Activated CD4-positive, alpha-beta memory T cell treated with anti-CD3 and anti-CD28 coated beads, Interleukin-2, amount 10 ng/mL, durations not matched to agents 7 days and 5 days (primary cell): ENCODE data around the gene SLC35B4. TPM values are rescaled to one million over a fixed set of nuclear protein-coding genes. Genes with fewer than 3 reads are reported as not detected.
"Not testable (repeated sequence)": the region's sequence is repeated elsewhere in the genome, so short reads cannot be mapped to it uniquely, and the experiment has no call there.

Experiments used
- CTCF ChIA-PET: fragments of 350-600 bp; sonication (Branson Sonifier 250); formaldehyde crosslinking; loops from one replicate; lab custom pipeline; 2021; ENCODE audit warnings: antibody characterized with exemption, inconsistent platforms; lab: Charles Lee
- POLR2A ChIA-PET: fragments of 350-600 bp; sonication (Branson Sonifier 250); formaldehyde crosslinking; loops from one replicate; lab custom pipeline; 2021; ENCODE audit warnings: antibody characterized with exemption; lab: Charles Lee
- DNase-seq: peaks from one replicate; pipeline ENCODE4 v3.0.0-alpha.2; 2020
- H3K27ac Mint-ChIP-seq: one replicate; pipeline ENCODE4 v1.8.0; 2021; ENCODE audit warnings: mild to moderate bottlenecking, mixed read lengths
- H3K27me3 Mint-ChIP-seq: one replicate; pipeline ENCODE4 v1.8.0; 2021; ENCODE audit warnings: mixed read lengths
- H3K36me3 Mint-ChIP-seq: one replicate; pipeline ENCODE4 v1.8.0; 2021; ENCODE audit warnings: low read depth, mixed read lengths
- H3K4me1 Mint-ChIP-seq: one replicate; pipeline ENCODE4 v1.8.0; 2021; ENCODE audit warnings: mixed read lengths
- H3K4me3 Mint-ChIP-seq: one replicate; pipeline ENCODE4 v1.8.0; 2021; ENCODE audit warnings: mild to moderate bottlenecking, mixed read lengths
- H3K9me3 Mint-ChIP-seq: one replicate; pipeline ENCODE4 v1.8.0; 2021; ENCODE audit warnings: mixed read lengths
- total RNA-seq, 2 experiments: library from RNA; stranded (reverse); gene quantifications; one replicate each; pipeline ENCODE4 v1.2.3, GENCODE V29; 2021

SLC35B4 gene
- total RNA-seq, 2 experiments from 2014 or later: 12.6 to 15.2 TPM

DNA sequence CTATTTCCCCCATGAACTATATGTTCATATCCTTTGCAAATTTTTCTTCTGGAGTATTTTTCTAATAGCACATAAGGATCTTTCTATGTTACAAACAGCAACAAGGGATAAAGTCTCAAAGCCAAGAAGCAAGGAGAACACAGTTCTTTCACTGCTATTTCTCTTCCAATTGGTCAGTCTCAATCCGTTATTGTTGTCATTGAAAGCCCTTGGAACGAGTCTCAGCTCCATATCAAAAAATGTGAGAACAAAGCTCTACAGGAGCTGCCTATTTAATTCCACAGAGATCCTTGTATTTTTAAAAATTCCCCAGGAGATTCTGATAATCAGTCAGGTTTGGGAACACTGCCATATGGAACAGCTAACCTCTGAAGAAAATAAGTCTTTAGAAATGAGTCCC, 15.7 kb downstream of the SLC35B4 start:
- DNase-seq: no peak
- no peak overlapping the region for H3K27ac Mint-ChIP-seq
- no peaks in the 10 kb centered on the region for H3K9me3 Mint-ChIP-seq
- no peaks in the 10 kb centered on the region for H3K4me1 Mint-ChIP-seq
- no peak overlapping the region for H3K4me3 Mint-ChIP-seq
- ChIA-PET POLR2A (no interaction called here), CTCF (no interaction called here)
- H3K36me3 Mint-ChIP-seq: peaks cover 28% of the 10 kb centered on the region
- no peaks in the 10 kb centered on the region for H3K27me3 Mint-ChIP-seq

DNA sequence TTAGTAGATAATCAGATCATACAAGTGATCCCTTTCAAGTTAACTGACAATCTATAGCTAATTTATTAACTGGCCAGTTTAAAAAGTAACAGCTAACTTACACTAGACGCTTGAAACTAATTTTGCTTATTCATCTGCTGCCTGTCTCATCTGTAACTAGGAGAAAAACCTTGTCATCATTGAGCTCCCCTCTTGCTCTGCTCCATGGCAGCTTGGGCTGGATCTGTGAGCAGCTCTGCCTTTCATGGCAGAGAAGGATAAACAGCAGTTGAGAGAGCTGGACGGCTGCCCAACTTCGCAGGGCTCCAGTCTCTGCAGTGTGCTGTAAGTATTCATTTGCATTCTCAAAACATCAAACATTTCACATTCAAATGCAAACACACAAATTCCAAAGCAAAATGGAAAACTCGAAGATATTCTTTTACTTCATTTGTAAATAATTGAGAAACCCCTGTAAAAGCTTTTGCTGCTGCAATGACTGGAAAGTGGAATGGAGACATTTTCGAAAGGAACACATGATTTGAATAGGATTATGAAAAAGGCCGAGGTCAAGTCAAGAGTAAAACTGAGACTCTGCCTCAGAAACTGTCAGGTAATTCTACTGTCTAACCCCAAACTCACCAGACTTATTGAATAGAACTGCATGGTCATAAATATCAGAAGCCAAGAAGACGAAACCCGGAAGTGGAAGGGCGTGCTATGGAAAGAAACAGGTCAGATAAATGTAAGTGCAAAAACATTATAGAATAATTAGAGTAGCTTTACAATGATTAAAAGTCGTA, 17.6 kb downstream of the SLC35B4 start:
- Mint-ChIP-seq H3K36me3 (peaks cover 35% of the 10 kb centered on the region), H3K27ac (no peak overlapping the region), H3K4me3 (no peak overlapping the region), H3K4me1 (no peaks in the 10 kb centered on the region), H3K27me3 (no peaks in the 10 kb centered on the region), H3K9me3 (no peaks in the 10 kb centered on the region)
- DNase-seq: no peak
- CTCF ChIA-PET: no interaction called here
- POLR2A ChIA-PET: no interaction called here

DNA sequence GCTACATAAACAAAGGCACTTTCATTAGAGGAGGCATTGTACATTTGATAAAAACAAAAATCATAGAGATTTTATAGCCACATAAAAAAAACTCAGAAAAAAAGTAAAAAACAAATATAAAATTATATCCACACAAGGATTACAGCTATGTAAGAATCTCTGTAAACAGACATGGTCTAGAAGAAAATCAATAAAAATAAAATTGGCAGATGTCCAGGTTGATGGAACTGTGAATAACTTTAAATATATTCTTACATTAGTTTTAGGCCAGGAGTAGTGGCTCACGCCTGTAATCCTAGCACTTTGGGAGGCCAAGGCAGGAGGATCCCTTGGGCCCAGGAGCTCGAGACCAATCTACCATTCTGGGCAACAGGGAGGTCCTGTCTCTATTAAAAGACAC, 19.2 kb downstream of the SLC35B4 start:
- Mint-ChIP-seq H3K36me3 (peaks cover 36% of the 10 kb centered on the region), H3K4me3 (no peak overlapping the region), H3K27ac (no peak overlapping the region), H3K9me3 (no peaks in the 10 kb centered on the region), H3K4me1 (no peaks in the 10 kb centered on the region), H3K27me3 (no peaks in the 10 kb centered on the region)
- no peak for DNase-seq
- ChIA-PET POLR2A (no interaction called here), CTCF (no interaction called here)

DNA sequence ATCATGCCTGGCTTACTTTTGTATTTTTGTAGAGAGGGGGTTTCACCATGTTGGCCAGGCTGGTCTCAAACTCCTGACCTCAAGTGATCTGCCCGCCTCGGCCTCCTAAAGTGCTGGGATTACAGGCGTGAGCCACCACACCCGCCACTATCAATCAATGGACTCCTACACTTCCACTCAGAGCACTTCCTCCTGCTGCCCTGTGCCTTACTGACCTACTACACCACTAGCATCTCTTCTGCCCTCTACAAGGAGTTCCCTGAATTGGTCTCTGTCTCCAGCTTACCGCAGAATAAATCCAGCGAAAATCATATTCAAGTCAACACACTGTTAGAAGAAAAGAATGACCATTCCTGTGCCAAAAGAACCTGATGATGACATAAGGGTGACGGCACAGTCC, 20.7 kb downstream of the SLC35B4 start:
- peaks cover 32% of the 10 kb centered on the region for H3K36me3 Mint-ChIP-seq
- H3K9me3 Mint-ChIP-seq, H3K4me1 Mint-ChIP-seq: not testable (repeated sequence)

DNA sequence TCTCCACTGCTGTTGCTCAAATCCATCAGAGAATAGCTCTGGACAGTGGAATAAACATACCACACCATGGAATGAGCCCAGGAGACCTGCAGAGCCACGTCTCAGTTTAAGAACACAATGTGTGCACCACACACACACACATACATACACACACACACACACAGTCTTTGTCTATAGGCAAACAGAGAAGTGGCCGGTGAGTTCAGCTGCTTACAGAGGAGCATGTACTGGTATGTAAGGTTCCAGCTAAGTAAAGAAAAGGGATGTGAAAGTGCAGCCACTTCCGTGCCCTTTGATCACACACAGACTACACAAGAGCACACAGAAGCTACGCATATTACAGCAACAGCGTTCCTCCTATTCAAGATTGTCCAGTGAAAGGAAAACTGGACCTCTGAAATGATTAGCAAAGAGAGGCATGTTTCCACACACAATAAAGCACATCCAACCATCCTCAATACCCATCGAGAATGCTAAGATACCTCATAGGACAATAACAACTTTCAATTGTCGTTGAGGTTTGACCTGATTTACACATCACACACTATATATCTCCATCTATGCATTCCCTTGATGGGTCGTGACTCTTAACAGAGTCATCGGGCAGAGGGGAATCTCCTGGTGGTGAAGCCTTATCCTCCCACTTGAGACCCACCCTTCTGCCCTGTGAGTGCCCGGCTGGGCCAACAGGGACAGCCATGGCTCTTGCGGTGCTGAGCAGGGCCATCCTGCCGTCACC, 23.6 kb downstream of the SLC35B4 start:
- H3K4me3 Mint-ChIP-seq: no peak overlapping the region
- DNase-seq: no peak
- ChIA-PET CTCF (interaction anchor here (0.7 to 1.5 kb wide), 3 partner anchors 9 to 337 kb away, joined by 3 to 5 read pairs (median 3); partner anchors contain the start of gene SLC35B4), POLR2A (no interaction called here)
- no peaks in the 10 kb centered on the region for H3K4me1 Mint-ChIP-seq
- no peaks in the 10 kb centered on the region for H3K9me3 Mint-ChIP-seq
- H3K36me3 Mint-ChIP-seq: peaks cover 21% of the 10 kb centered on the region
- H3K27me3 Mint-ChIP-seq: no peaks in the 10 kb centered on the region
- no peak overlapping the region for H3K27ac Mint-ChIP-seq

More for the DNA sequence above, 20.7 kb downstream of the SLC35B4 start:
- POLR2A ChIA-PET, H3K27me3 Mint-ChIP-seq, H3K27ac Mint-ChIP-seq, DNase-seq, CTCF ChIA-PET, H3K4me3 Mint-ChIP-seq: not testable (repeated sequence)

DNA sequence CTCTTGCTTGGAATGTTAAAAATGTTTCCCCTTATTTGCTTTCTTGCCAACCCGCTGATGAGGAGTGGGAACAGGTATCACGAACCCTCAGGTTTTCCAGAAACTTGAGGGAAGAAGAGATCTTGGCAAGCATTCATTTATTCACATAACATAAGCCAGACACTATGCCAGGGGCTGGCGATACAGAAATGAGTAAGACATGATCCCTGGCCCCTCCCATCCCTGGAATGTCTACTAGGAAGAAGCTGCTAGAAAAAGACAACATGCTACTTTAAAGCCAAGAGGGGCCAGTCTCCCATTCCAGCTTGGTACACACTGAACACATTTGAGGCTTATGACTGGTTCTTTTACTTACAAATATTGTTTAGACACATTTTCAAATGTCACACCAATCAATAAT, 26.4 kb downstream of the SLC35B4 start:
- no peaks in the 10 kb centered on the region for H3K4me1 Mint-ChIP-seq
- POLR2A ChIA-PET: no interaction called here
- H3K36me3 Mint-ChIP-seq: peaks cover 13% of the 10 kb centered on the region
- H3K27me3 Mint-ChIP-seq: no peaks in the 10 kb centered on the region
- H3K27ac Mint-ChIP-seq: no peak overlapping the region
- no peak for DNase-seq
- CTCF ChIA-PET: no interaction called here
- H3K9me3 Mint-ChIP-seq: no peaks in the 10 kb centered on the region
- H3K4me3 Mint-ChIP-seq: no peak overlapping the region

DNA sequence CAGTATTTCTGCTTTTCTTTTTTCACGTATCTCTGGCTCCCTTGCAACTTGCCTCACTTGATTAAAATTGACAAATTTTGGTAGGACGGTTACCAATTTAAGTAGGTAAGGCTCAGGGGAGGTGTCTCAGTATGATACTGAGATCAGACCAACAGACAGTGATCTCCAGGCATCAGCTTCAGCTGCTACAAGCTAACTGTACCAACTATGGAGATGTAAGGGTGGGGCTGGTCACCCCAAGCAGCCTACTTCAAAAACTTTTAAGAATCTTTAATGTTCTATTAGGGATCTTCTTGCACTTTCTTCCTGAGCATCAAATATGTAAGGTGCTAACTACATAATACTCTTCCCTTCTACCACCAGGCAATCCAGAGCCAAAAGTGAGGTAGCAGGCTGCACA, 26.9 kb downstream of the SLC35B4 start:
- H3K27me3 Mint-ChIP-seq: no peaks in the 10 kb centered on the region
- peaks cover 11% of the 10 kb centered on the region for H3K36me3 Mint-ChIP-seq
- ChIA-PET CTCF (no interaction called here), POLR2A (no interaction called here)
- no peak overlapping the region for H3K27ac Mint-ChIP-seq
- no peaks in the 10 kb centered on the region for H3K4me1 Mint-ChIP-seq
- no peak overlapping the region for H3K4me3 Mint-ChIP-seq
- no peaks in the 10 kb centered on the region for H3K9me3 Mint-ChIP-seq
- no peak for DNase-seq

DNA sequence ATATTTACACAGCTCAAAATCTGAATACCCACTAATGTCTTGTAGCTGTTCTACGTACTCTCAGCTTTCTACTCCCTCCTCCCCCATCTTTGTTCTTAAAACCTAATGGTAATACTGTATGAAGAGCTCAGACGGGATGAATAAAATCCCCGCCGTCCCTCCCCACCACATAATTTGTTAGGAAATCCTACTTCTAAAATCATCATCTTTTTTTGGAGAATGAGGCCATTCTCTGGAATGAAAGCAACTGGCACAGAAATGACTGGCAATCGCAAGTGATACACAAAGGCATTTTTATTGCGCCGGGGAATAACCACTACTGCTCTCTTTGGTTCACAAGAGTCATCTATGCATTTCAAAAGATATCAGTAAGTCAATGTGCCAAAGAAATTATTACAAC, 27.3 kb downstream of the SLC35B4 start:
- POLR2A ChIA-PET: no interaction called here
- H3K36me3 Mint-ChIP-seq: peaks cover 6% of the 10 kb centered on the region
- no peaks in the 10 kb centered on the region for H3K27me3 Mint-ChIP-seq
- no peak overlapping the region for H3K27ac Mint-ChIP-seq
- no peak overlapping the region for H3K4me3 Mint-ChIP-seq
- no peaks in the 10 kb centered on the region for H3K9me3 Mint-ChIP-seq
- no peak for DNase-seq
- H3K4me1 Mint-ChIP-seq: no peaks in the 10 kb centered on the region
- CTCF ChIA-PET: no interaction called here

DNA sequence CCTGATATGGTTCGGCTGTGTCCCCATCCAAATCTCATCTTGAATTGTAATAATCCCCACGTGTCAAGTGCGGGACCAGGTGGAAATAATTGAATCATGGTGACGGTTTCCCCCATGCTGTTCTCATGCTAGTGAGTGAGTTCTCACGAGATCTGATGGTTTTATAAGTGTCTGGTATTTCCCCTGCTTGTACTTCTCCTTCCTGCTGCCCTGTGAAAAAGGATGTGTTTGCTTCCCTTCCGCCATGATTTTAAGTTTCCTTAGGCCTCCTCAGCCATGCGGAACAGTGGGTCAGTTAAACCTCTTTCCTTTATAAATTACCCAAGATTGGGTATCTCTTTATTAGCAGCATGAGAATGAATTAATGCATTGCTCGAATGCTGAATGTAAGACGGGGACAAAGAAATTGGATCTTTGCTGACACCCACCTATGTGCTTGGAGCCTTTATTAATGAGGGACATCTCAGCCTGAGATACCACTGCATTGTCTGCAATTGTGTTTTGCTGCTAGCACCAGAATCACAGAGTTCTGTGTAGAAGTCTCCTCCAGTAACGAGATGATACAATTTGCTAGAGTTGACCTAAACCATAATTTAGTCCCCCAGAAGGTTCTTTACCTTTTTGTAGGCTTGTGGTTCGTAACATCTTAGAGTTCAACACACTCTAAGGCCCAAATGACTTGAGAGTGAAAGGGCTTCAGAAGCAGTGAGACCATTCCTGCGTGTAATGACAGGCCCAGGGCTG, 28.6 kb downstream of the SLC35B4 start:
- Mint-ChIP-seq H3K27ac (no peak overlapping the region), H3K9me3 (no peaks in the 10 kb centered on the region), H3K4me3 (no peak overlapping the region), H3K27me3 (no peaks in the 10 kb centered on the region), H3K4me1 (no peaks in the 10 kb centered on the region), H3K36me3 (no peaks in the 10 kb centered on the region)
- POLR2A ChIA-PET: no interaction called here
- DNase-seq: no peak
- CTCF ChIA-PET: no interaction called here

DNA sequence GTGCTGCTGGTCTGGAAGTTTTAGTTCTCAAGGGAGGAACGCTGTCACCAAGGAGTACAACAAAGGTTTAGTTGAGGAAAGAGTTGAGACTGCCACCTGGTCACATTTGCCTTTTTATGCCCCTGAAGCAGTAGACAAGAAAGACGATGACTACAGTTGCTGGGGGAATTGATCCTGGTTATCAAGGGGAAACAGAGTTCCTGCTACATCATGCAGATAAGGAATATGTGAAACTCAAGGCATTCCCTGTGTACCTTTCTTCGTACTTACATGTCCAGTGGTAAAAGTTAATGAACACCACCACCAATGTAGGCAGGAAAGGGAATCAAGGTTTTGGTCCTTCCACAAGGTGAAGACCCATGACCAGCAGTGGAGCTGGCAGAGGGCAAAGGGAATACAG, 31.8 kb downstream of the SLC35B4 start:
- no peaks in the 10 kb centered on the region for H3K36me3 Mint-ChIP-seq
- no peak overlapping the region for H3K4me3 Mint-ChIP-seq
- H3K27ac Mint-ChIP-seq: no peak overlapping the region
- H3K9me3 Mint-ChIP-seq: no peaks in the 10 kb centered on the region
- CTCF ChIA-PET: interaction anchor here (0.9 kb wide), 1 partner anchor 8 kb away, joined by 3 read pairs; no protein-coding TSS in a partner anchor
- no peak for DNase-seq
- H3K4me1 Mint-ChIP-seq: no peaks in the 10 kb centered on the region
- POLR2A ChIA-PET: no interaction called here
- peaks cover 7% of the 10 kb centered on the region for H3K27me3 Mint-ChIP-seq

DNA sequence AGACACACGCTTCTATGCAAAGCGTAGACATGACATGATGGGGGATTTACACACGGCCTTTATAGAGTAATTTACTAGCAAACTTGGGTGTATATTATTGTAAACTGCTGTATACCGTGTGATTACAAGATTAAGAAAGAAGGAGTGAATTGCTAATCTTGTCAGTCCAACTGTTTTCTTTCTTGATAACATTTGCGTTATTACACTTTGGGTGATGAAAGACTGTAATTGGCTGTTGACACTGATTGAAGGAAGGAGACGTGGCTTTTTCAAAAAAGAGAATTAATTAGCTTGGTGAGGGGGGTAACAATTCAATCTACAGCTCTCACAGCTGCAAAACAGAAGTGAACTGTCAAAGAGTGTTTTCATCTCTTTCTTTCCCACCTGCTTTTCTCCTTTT, 32.7 kb downstream of the SLC35B4 start:
- H3K27ac Mint-ChIP-seq: no peak overlapping the region
- POLR2A ChIA-PET: no interaction called here

DNA sequence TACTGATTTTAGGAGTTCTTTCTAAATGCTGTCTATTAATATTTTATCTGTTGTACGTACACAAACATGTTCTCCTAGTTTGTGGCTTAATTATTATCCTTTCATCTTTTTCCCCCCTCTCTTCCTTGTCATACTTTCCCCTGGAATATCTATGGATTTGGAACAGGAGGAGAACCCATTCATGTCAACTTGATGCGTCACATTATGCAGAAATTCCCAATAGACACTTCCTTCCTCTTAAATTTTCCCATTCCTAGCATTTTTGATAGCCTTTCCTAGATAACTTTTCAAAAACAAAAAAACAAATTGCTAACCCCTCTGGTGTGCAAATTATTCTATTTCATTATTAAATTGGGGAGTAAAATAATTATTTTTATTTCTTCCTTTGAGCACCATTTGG, 36.2 kb downstream of the SLC35B4 start:
- Mint-ChIP-seq H3K9me3 (no peaks in the 10 kb centered on the region), H3K4me1 (no peaks in the 10 kb centered on the region), H3K27ac (no peak overlapping the region), H3K36me3 (no peaks in the 10 kb centered on the region), H3K4me3 (no peak overlapping the region), H3K27me3 (peaks cover 28% of the 10 kb centered on the region)
- CTCF ChIA-PET: no interaction called here
- POLR2A ChIA-PET: no interaction called here
- DNase-seq: no peak

More for the DNA sequence above, 32.7 kb downstream of the SLC35B4 start:
- H3K4me3 Mint-ChIP-seq: no peak overlapping the region
- CTCF ChIA-PET: interaction anchor here (0.9 to 1.4 kb wide), 2 partner anchors 9 to 74 kb away, joined by 3 read pairs; no protein-coding TSS in a partner anchor
- no peaks in the 10 kb centered on the region for H3K9me3 Mint-ChIP-seq
- peaks cover 12% of the 10 kb centered on the region for H3K27me3 Mint-ChIP-seq
- DNase-seq: no peak
- no peaks in the 10 kb centered on the region for H3K4me1 Mint-ChIP-seq
- no peaks in the 10 kb centered on the region for H3K36me3 Mint-ChIP-seq

DNA sequence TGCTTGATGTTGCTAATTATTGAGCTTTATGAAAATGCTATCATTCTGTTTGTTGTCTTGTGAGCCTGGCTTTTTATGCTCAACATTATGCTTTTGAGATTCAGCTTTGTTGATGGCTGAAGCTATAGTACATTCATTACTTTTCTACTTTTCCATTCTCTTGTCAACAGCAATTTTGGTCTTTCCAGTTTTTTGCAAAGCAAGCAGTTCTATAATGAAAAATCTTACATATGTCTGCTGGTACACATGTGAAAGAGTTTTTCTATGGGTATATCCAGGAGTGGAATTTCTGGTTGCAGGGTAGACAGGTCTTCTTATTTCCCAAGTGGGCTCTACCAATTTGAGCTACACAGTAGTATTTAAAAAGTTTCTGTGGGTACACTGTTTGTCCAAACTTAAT, 36.8 kb downstream of the SLC35B4 start:
- ChIA-PET CTCF (no interaction called here), POLR2A (no interaction called here)
- no peak overlapping the region for H3K27ac Mint-ChIP-seq
- no peaks in the 10 kb centered on the region for H3K4me1 Mint-ChIP-seq
- no peaks in the 10 kb centered on the region for H3K36me3 Mint-ChIP-seq
- H3K4me3 Mint-ChIP-seq: no peak overlapping the region
- no peaks in the 10 kb centered on the region for H3K9me3 Mint-ChIP-seq
- DNase-seq: no peak
- peaks cover 28% of the 10 kb centered on the region for H3K27me3 Mint-ChIP-seq
